NT2/D1 (cell line): ENCODE measurements around the gene AHNAK2.

Source experiments
- SUZ12 ChIP-seq: IDR thresholded peaks from 2 replicates; pipeline ENCODE4 v1.6.1; 2011; ENCODE audit not compliant: insufficient read length, insufficient read depth; ENCODE audit errors: extremely low read depth
- YY1 ChIP-seq: IDR thresholded peaks from 2 replicates; pipeline ENCODE4 v1.6.1; 2011; ENCODE audit not compliant: insufficient read length, insufficient read depth

GRCh38 chr14:104903990-104904389, 74.2 kb downstream of the AHNAK2 start:
- TF ChIP-seq SUZ12 (no peak), YY1 (no peak)
